Urothelium cell line (cell line): Measurements from ENCODE around the gene TCF4.
A peak's percentile ranks its signal among the peaks of the same experiment; 100 is the strongest.

Experiments used
- DNase-seq: peaks from one replicate; pipeline ENCODE4 v3.0.0; 2011; ENCODE audit warnings: low spot score, mixed read lengths
- FAIRE-seq: peaks from 2 replicates; lab custom pipeline; 2011; peaks lifted over from hg19 to GRCh38; lab: Jason Lieb, UNC

The TCF4 gene

GRCh38 chr18:55249550-55249949 lies 338.4 kb downstream of the TCF4 start:
- FAIRE-seq (no peak), DNase-seq (no peak)

- FAIRE-seq (no peak), DNase-seq (no peak)
These were observed 339.5 kb downstream of the TCF4 start for GRCh38 chr18:55248495-55248894.

- no peak for FAIRE-seq
These were observed 341.0 kb downstream of the TCF4 start for GRCh38 chr18:55247032-55247431.

GRCh38 chr18:55246278-55246677 lies 341.7 kb downstream of the TCF4 start:
- FAIRE-seq = no peak
- DNase-seq = no peak

More at GRCh38 chr18:55247032-55247431, 341.0 kb downstream of the TCF4 start:
- DNase-seq = no peak

- no peak for DNase-seq
- no peak for FAIRE-seq
These were observed 342.8 kb downstream of the TCF4 start for GRCh38 chr18:55245211-55245614.

GRCh38 chr18:55244546-55244945 lies 343.4 kb downstream of the TCF4 start:
- FAIRE-seq (no peak), DNase-seq (no peak)

- FAIRE-seq (no peak), DNase-seq (no peak)
These were observed 344.1 kb downstream of the TCF4 start for GRCh38 chr18:55243857-55244256.

- FAIRE-seq = no peak
- no peak for DNase-seq
These were observed 344.7 kb downstream of the TCF4 start for GRCh38 chr18:55243255-55243654.

GRCh38 chr18:55240978-55241377 lies 347.0 kb downstream of the TCF4 start:
- DNase-seq = no peak
- FAIRE-seq = no peak

- no peak for FAIRE-seq
- DNase-seq = no peak
These were observed 348.3 kb downstream of the TCF4 start for GRCh38 chr18:55239740-55240139.

- FAIRE-seq (no peak), DNase-seq (no peak)
These were observed 350.3 kb downstream of the TCF4 start for GRCh38 chr18:55237660-55238059.

GRCh38 chr18:55236150-55236931 lies 351.7 kb downstream of the TCF4 start:
- no peak for FAIRE-seq
- no peak for DNase-seq

GRCh38 chr18:55235094-55235461 lies 352.9 kb downstream of the TCF4 start:
- FAIRE-seq (no peak), DNase-seq (no peak)

GRCh38 chr18:55234366-55235093 lies 353.5 kb downstream of the TCF4 start:
- peak; percentile 57 for DNase-seq
- no peak for FAIRE-seq

GRCh38 chr18:55233857-55234256 lies 354.1 kb downstream of the TCF4 start:
- DNase-seq = no peak

GRCh38 chr18:55232506-55232905 lies 355.5 kb downstream of the TCF4 start:
- DNase-seq (no peak), FAIRE-seq (no peak)

More at GRCh38 chr18:55233857-55234256, 354.1 kb downstream of the TCF4 start:
- no peak for FAIRE-seq

- DNase-seq = no peak
- FAIRE-seq = no peak
These were observed 358.3 kb downstream of the TCF4 start for GRCh38 chr18:55229682-55230081.

GRCh38 chr18:55228707-55229106 lies 359.3 kb downstream of the TCF4 start:
- DNase-seq = no peak
- no peak for FAIRE-seq

- DNase-seq = no peak
- no peak for FAIRE-seq
These were observed 359.8 kb downstream of the TCF4 start for GRCh38 chr18:55228191-55228590.

- DNase-seq (no peak), FAIRE-seq (no peak)
These were observed 360.2 kb downstream of the TCF4 start for GRCh38 chr18:55227771-55228170.

GRCh38 chr18:55226044-55226443 lies 361.9 kb downstream of the TCF4 start:
- FAIRE-seq = no peak
- no peak for DNase-seq

- FAIRE-seq (no peak), DNase-seq (no peak)
These were observed 363.8 kb downstream of the TCF4 start for GRCh38 chr18:55224086-55224625.
